Skeletal muscle cell (primary cell): ENCODE data around the gene SEMA3C.

Experiments
- DNase-seq: peaks from one replicate; pipeline ENCODE4 v3.0.0-alpha.2; 2010; ENCODE audit warnings: low read depth
- H3K4me3 ChIP-seq: 2 replicates; pipeline ENCODE4 v1.5.1; 2011; ENCODE audit warnings: low read depth, mild to moderate bottlenecking, control low read depth, low read length, moderate library complexity

Gene SEMA3C

DNA sequence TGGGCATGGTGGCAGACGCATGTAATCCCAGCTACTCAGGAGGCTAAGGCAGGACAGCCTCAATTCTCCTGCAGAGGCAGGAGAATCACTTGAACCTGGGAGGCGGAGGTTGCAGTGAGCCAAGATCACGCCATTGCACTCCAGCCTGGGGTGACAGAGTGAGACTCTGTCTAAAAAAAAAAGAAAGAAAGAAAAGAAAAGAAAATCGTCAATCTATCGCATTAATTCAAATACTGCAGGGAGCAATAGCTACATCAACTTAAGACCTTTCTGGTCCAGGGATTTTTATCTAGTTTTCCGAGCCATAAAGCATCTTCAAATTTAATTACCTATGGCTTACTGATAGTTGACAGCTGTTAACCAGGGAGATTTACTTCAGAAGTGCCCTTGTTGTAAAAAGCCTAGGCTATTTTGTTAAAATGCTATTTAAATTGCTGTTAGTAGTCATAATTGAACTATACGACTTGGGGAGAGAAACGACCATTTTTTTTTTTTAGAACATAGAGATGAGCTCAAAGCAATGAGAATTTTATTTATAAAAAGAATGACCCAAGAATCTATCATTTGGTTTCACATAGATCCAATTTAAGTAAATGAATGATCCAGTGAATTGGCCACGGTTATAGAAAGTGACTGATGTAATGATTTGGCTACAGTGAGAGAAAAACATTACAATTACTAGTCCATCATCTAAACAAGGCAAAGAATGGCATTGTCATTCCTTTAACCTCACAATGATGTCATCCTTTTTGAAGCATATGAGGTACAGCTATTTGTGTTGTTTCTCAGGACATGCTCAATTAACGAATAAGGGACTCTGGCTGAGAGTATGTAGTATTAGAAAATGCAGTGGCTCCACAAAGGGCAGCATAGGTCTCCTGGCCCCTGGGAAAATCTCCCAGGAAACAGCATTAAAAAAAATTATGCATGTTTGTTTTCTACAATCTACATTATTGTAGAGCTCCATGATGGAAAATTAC lies 85.3 kb downstream of the SEMA3C start:
- DNase-seq, result peak; percentile 53
- no peak overlapping the region for H3K4me3 ChIP-seq

DNA sequence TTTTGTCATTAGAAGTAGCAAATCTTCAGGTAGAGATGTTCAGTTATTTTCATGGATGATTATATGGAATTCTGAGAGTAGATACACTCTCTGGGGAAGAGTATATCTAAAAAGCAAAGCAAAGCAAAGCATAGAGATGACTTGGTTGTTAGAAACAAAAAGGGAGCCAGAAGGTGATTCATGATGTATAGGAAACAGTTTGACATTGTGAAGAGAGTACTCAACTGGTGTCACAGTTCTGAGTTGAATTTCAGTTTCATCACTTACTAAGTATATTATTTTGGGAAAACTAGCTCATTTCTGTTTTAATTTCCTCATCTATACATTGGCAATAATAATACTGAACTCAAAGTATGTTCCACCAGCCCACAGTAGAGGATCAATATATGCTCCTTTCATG lies 86.8 kb downstream of the SEMA3C start:
- H3K4me3 ChIP-seq, result no peak overlapping the region
- no peak for DNase-seq

DNA sequence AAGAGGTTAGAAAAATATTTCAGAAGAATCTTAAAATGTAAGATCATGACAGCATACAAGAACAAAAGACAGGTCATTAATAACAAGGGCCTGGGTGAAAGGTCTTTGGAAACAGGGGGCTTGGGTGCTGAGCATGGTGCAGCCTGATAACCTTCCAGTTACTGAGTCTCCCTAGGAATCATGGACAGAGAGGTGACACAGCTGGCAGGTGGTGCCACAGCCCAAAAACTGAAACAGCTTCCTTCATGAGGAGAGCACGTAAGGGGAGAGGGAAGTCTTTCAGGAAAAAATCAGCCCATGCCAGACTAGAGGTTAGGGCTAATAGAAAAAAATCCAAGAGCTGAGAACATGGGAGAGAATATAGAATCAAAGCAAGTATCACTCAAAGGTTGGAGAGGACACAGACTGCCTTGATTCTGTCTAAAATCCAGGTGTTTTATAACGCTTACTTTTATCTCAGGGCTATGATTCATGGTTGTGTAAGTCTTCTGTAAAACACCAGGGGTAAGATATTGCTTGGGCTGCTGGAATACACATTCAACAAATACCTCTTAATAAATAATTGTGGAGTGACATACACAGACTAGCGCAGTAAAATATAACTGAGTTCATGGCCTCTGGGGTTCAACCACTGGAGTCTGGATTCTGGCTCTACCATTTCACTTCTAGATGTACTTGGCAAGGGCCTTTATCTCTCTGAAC lies 88.1 kb downstream of the SEMA3C start:
- no peak overlapping the region for H3K4me3 ChIP-seq
- DNase-seq, result no peak

DNA sequence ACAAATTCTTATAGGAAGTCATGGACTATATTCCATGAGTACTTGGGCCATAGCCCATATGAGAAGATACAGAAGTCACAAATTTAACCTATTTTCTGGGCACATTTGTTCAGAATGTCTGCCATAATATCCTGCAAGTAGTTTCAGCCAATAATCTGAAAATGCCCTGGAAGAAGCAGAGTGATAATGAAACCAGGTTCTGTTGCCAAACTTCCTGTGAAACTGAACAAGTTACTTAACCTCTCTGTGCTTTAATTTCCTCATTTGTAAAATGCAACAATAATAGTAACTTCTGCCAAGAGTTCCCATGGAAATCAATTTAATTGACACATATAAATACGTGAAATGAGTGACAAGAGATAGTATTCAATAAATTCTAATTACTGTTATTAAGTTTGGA lies 88.8 kb downstream of the SEMA3C start:
- no peak overlapping the region for H3K4me3 ChIP-seq
- no peak for DNase-seq

DNA sequence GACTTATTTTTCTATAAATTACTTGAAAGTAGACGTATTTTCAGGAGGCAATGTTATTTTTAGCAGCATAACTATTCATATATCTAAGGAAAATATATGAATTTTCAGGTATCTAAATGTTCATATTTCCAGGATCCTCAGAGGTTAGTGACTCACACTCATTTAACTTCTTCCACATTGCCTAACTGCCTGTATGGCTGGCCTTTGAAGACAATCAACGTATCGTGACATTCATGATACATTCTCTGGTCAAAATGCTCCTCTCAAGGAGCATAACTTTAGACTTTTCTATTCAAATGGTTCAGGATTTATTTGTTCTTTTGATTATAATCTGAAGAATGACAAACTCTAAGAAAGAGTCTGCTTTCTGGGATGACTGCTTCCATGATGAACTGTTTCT lies 89.3 kb downstream of the SEMA3C start:
- no peak for DNase-seq
- no peak overlapping the region for H3K4me3 ChIP-seq

DNA sequence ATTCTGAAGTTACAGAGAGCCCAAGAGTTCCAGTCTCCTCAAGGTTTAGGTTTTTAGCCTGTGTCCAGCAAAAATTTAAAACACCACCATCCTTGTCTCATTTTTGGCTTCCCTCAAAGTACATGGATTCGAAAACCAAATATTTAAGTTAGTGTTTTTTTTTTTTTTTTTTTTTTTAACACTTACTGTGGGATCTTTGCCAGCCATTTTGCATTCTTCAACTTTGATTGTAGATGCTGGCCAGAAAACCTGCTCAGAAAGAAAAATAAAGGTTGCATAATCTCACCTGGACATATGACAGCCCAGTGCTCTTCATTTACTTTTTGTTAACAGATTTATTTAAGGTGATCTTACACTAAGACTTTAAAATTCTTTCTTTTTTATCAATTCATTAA lies 91.6 kb downstream of the SEMA3C start:
- DNase-seq, result no peak
- H3K4me3 ChIP-seq, result no peak overlapping the region

DNA sequence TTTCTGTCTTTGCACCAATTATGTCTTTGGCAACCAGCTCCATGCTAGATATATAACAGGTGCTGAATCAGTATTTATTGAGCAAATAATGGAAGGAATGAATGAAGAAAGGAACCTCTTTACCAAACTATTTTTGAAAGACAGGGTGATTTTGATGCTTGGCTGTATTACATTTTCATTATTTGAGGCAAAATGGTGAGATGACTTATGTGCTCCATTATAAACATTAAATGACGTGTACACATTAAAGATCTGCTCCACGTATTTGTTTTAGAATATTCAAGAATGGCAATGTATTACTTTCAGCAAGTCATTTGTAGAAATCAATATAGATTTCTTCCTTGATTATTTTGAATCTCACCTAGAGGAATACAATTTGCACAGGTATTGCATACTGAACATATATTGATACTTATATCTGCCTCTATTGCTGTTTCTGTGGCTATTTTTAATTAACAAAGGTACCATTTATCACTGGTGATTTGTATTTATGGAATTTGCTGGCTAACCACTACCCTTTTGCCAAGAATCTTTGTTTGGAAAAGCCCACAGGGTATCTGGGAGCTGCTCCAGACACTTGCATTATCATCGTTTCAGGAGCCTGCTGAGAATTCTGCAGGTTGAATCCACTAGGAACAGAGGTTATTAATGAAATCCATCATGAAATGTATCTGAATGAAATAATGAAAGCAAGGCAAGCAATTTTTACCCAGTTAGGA lies 92.2 kb downstream of the SEMA3C start:
- no peak overlapping the region for H3K4me3 ChIP-seq
- DNase-seq, result no peak

DNA sequence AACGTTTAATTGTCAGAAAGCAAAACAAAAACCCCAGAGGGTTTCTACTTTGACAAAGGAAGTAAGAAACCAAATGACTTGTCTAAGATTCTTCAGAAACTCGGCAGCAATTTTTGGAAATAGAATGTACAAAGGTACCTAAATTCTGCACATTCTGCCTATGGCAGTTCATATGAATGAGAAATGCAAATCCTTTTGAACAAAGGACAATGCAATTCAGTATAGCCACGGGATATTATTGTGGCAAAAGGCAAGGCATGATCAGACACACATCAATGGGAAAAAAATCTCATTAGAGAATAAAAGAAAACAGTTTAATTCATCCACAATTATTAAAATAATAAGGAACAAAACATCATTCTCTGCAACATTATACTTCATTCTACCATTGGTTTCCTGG lies 93.4 kb downstream of the SEMA3C start:
- DNase-seq, result no peak
- no peak overlapping the region for H3K4me3 ChIP-seq

DNA sequence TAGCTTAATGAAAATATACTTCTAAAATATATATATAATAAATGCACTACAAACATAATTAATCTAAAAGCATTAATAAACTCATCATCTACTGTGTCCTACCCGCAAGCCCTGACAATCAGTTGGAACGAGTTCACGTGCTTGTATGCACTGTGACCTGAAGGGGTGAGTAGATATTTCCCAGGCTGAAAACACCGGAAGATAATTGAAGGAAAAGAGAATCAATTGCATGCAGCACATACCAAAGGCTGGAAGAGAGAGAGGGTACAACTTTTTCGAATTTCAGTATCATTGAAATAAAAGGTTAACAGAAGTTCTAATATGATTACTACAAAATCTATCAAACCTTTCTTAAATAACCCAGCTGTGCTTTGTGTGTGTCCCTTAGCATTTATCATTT lies 94.6 kb downstream of the SEMA3C start:
- H3K4me3 ChIP-seq, result no peak overlapping the region
- no peak for DNase-seq

DNA sequence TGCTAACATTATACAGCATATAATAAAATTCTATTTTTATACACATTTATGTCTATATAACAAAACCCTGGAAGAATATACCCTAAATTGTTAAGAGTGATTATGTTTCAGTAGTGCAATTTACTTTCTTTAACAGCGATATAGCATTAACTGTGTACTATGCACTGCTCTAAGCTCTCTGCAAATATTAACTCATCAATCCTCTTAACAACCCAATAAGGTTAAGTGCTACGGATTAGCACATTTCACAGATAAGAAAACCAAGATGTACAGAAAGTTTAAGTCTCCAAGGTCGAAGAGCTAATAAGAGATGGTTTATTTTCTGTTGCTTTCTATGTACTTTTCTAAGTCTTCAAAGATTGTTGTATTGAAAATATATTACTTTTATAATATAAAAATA lies 95.8 kb downstream of the SEMA3C start:
- H3K4me3 ChIP-seq, result no peak overlapping the region
- no peak for DNase-seq

DNA sequence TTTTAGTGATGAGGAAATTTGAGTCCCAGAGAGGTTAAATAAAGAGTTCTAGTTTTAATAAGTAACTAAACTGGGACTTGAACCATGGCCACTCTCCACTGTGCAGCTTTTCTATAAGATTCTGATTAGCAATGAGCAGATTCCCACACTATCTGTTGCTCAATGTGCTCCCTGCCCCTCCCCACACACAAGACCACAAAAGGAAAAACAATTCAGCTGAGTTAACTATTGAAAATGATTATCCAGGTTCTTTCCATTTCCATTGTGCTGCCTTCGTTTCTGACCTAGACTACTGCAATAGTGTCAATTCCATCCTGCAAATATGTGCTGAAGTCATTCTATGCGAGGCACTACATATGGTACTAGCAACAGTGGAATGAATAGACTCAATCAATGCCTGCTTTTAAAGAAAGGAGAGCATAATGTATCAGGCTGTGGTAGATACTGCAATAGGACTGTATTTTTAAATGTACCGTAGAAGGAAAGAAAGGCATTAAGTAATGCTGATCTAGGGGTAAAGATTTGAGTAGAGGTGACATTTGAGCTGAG lies 97.0 kb downstream of the SEMA3C start:
- DNase-seq, result no peak
- no peak overlapping the region for H3K4me3 ChIP-seq

DNA sequence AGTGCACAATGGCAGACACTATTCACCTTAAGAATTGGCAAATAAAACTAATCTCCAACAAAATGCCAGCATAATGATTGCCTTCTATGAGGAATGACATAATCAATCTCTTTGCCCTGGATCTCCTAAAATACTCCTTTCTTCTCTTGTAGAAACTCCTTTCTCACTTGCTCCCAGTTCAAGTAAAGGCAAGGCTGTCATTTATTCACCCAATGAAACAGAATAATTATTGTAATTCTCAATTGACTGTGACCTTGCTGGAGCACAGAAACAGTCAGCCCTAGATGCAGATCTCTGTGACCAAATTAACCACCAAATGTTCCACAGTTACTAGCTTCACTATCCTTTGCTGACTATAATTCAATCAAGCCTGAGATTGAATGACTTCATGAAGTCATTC lies 99.3 kb downstream of the SEMA3C start:
- no peak for DNase-seq
- H3K4me3 ChIP-seq, result no peak overlapping the region

DNA sequence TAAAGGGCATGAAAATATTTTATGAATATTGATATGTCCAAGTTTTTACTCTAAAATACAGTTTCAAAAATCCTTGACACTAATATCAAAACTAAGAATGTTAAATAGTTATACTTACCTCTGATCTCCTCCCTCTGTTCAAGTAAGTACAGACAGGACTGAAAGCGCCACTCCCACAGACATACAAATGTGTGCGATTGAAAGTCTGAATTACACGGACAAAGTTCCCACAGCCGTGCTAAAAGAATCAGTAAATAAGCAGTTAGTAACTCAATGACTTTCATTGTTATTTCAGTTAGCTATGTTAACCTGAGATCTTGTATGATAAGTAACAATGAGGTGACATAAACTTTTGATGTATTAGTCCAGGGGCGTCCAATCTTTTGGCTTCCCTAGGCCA lies 100.7 kb downstream of the SEMA3C start:
- no peak for DNase-seq

DNA sequence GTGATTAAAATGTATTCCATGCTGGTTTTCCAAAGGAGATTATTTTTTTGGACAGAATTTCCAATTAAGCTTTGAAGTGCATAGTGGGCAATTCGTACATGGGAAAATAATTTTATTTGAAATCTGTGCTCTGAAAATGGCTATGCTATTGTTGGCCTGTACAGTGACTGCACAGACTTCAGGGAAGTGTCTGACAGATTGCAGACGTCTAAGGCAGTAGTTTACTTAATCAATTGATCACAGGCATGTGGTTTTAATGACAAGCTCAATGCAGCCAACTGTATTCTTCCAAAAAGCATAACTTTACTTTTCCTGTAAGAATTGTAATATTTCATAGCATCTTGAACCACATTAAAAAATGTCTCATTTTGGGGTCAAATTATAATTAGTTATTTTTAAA lies 102.0 kb downstream of the SEMA3C start:
- DNase-seq, result no peak

More for the DNA sequence above, 100.7 kb downstream of the SEMA3C start:
- no peak overlapping the region for H3K4me3 ChIP-seq

DNA sequence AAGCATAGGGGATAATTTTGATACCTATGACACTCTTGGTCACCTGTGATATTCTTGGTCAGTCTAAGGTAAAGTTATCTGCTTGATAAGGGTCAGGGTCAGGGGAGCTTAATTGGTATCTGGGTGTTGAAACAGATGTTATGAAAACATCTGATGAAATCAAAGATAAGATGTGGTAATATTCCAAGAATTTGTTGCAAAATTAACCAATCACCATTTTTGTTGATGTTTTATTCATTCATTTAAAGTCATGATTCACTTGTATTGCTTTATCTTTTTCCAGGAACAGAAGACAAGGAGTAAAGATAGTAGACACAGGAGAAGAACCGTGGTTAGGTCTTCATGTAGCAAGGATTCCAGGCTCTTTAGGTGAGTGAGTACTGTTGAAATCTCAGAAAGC lies 103.1 kb downstream of the SEMA3C start:
- DNase-seq, result no peak
- H3K4me3 ChIP-seq, result no peak overlapping the region

More for the DNA sequence above, 102.0 kb downstream of the SEMA3C start:
- H3K4me3 ChIP-seq, result no peak overlapping the region

DNA sequence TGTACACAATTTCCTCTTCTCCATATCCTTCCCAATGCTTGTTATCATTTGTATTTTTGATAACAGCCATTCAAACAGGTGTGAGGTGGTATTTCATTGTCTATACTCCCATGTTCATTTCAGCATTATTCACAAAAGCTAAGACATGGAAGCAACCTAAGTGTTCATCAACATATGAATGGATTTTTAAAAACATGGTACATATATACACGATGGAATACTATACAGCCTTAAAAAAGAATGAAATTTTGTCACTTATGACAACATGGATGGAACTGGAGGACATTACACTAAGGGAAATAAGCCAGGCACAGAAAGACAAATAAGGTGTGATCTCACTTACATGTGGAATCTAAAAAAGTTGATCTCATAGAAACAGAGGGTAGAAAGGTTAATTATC lies 109.3 kb downstream of the SEMA3C start:
- no peak overlapping the region for H3K4me3 ChIP-seq
- DNase-seq, result no peak

DNA sequence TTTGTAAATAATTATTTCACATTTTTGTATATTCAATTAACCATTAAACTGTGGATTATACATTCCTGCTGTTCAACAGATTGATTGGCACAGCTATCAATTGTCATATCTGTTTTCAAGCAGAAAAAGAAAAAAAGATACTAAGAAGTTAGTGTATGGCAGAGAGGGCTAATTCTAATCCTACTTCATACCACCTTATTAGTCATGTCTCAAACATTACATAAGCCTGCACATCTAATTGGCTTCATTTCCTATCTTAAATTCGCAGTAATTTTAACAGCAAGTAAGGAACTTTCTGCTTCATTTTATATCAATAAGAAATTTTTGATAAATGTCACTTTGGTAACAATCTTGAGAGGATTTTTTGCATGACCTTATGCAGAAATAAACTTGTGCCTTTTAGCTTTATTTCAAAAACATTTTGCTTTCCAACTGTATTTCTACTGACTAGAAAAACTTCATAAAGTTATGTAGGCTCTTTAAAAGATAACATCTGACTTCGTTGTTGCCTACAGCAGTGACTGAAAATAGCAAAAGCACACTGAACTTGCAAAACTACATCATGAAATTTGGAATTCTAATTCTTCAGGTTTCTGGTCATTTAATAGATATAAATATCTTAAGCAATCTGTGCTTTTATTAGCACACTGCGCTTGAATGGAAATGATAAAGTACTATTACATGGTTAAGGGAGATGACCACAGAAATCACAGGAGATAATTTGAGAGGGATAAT lies 111.5 kb downstream of the SEMA3C start:
- no peak overlapping the region for H3K4me3 ChIP-seq
- no peak for DNase-seq

DNA sequence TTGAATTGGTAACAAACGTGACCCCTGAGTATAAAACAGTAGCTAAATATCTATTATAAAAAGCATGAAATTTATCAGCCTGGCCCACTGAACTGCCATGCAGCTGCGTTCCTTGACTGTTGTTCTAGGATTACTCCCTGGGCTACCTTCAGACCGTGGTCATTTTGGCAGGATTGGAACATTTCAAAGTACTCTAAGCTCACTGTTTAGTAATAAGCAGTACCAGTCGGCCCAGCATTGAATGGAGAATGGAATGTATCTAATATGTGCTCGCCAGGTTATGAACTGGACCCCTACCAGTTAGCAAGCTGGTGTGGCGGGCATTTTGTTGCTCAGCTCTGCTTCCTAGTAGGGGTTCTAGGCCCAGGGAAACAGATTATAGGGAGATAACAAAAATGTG lies 112.2 kb downstream of the SEMA3C start:
- no peak for DNase-seq
- H3K4me3 ChIP-seq, result no peak overlapping the region

DNA sequence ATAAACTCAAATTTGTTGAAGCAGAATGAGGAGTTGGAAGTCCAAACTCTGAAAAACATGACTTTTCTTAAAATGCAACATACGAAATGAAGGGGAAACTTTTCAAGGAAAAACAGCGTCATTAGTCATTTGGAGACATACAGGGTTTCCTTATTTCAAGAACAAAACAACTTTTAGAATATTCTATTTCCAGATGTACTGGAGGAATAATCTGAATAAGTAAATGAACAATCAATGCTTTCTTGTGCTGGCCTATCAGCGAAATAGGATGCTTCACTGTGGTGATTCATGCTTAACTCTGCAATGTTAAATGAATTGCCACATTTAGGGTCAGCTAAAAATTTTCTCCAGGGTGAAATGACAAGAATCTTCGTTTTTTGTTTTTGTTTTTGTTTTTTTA lies 114.3 kb downstream of the SEMA3C start:
- no peak overlapping the region for H3K4me3 ChIP-seq
- no peak for DNase-seq
